ENCODE measurements around the gene KRT81. TPM values are rescaled to one million over a fixed set of nuclear protein-coding genes. Genes with fewer than 3 reads are reported as not detected.
"Not testable (repeated sequence)": the region's sequence is repeated elsewhere in the genome, so short reads cannot be mapped to it uniquely, and the experiment has no call there.

The KRT81 gene
- total RNA-seq, 1 donor from 2014 or later, result not detected

DNA sequence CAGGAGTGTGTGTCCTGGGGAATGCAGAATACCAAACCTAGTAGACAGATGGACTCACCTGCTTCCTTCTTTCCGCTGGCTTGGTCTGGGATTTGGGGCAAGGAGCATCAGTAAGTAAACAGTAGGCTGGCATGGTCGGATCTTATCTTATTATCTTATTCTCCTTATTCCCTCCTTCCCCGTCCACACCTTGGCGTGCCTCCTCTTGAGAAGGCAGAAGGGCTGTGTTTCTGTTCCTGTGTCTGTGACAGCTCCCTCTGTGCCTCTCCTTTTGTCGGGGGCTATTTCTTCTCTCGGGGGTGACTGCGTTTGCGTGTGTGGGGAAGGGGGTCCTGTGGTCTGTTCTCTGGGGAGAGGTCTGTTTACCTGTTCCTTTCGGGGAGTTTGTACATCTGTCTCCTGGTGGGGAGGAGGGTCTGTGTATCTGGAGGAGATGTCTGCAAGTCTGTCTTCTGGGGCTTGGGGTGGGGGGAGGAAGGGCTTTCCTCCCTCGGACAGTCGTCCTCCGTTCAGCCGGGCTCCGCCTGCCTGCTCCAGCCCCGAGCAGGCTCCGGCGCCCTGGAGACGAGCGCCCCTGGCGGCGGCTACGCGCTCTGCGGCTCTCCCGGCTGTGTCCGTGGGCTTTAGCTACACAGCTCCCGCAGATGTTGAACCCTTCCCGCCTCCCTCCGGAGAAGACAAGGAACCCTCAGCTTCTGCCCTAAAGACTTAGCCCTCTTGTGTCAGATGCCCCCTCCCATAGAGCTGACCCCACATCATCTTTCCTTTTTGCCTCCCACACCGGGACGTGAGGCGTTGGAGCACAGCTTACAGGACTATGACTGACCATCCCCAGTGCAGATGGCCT, 12.5 kb downstream of the KRT81 start:
- no peak for FAIRE-seq
- DNase-seq (ENCODE audit: low spot score in 2 of 2), result peak; percentile 70 to 87

GRCh38 chr12:52277486-52278245, 13.7 kb downstream of the KRT81 start:
- FAIRE-seq (no peak), DNase-seq (ENCODE audit: low spot score in 2 of 2) (no peak)

DNA sequence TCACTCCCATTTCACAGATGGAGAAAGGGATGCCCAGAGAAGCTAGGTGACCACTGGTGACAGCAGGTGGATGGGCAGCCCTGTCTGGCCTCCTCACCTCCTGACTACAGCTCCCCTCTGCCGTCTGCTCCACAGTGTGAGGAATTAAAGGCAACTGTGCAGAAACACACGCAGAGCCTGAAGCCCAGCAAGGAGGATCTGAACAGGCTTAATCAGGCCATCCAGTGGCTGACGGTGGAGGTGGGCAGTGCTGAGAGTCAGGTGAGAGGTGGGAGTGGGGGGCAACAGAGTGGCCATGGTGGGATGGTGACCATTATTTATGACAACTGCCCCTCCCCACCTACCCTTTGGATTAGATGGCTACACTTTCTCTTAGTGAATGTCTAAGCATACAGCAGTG, 15.6 kb downstream of the KRT81 start:
- FAIRE-seq, result no peak
- no peak for DNase-seq (ENCODE audit: low spot score in 2 of 2)

- DNase-seq (ENCODE audit: low spot score in 2 of 2), result no peak
These were observed 16.7 kb downstream of the KRT81 start, which contains the start of gene KRT86 for GRCh38 chr12:52274521-52275120. TSS of gene KRT86 (plus strand) at chr12:52274645. CDS start at chr12:52301917, 27,272 bp downstream.

DNA sequence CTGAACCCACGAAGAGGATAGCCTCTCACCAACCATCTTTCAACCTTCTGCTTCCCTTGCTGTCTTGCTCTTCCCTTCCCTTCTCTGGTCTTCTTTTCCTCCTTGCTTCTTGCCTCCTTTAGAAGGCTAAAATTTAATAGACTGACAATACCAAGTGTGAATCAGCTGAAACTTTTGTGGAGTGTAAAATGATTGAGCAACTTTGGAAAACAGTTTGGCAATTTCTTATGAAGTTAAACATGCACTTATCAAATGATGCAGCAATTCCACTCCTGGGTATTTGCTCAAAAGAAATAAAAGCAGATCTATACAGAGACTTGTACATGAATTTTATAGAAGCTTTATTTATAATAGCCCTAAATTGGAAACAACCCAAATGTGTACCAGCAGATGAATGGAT, 20.2 kb downstream of the KRT81 start:
- no peak for DNase-seq (ENCODE audit: low spot score in 2 of 2)
- no peak for FAIRE-seq

More at GRCh38 chr12:52274521-52275120, 16.7 kb downstream of the KRT81 start, which contains the start of gene KRT86:
- no peak for FAIRE-seq

DNA sequence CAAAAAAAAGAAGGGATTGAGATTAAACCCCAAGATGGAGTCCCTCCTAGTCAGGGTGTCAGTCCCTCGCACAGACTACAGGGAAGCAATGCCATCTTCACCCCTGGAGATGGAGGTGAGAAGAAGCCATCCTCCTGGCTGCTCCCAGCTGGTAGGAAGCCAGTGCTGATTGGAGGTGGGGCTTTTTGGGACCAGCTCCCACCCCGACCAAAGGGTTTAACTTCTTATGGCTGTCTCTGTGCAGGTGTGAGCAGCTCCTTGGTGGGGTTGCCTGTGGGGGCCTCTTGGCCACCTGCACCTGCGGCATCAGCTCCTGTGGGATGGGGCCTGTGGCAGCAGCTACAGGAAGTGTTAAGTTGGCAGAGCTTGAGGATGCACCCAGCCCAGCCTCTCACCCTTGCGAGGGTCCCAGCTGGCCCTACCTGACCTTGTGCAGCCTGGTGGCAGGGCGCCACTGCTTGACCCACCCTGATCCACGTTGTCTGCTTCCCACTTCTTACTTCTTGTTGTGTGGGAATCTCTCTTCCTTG, 20.7 kb downstream of the KRT81 start:
- no peak for FAIRE-seq
- DNase-seq (ENCODE audit: low spot score in 2 of 2), result no peak

GRCh38 chr12:52268212-52268611, 23.1 kb downstream of the KRT81 start:
- no peak for FAIRE-seq
- no peak for DNase-seq (ENCODE audit: low spot score in 2 of 2)

DNA sequence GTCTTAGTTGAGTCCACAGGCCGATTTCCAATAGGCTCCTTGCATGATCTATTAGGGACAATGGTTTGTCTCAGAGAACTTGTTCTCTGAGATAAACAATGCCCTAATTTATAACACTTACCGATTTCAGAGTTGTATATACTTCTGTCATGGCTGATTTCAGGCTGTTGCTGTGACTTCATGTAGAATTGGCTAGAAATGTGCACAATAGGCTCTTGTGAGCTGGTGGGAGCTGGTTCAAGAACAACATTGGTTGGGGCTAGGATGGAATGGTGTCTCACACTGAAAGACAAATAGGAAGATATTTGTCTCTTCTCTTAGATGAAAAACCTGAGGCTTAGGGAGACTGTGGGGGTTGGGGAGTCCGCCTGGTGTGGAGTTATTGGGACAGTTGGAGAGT, 23.6 kb downstream of the KRT81 start:
- FAIRE-seq (no peak), DNase-seq (ENCODE audit: low spot score in 2 of 2) (no peak)

- no peak for FAIRE-seq
- no peak for DNase-seq (ENCODE audit: low spot score in 2 of 2)
These were observed 24.1 kb downstream of the KRT81 start for GRCh38 chr12:52267266-52267665.

GRCh38 chr12:52266514-52266913, 24.8 kb downstream of the KRT81 start:
- FAIRE-seq (no peak), DNase-seq (ENCODE audit: low spot score in 2 of 2) (no peak)

DNA sequence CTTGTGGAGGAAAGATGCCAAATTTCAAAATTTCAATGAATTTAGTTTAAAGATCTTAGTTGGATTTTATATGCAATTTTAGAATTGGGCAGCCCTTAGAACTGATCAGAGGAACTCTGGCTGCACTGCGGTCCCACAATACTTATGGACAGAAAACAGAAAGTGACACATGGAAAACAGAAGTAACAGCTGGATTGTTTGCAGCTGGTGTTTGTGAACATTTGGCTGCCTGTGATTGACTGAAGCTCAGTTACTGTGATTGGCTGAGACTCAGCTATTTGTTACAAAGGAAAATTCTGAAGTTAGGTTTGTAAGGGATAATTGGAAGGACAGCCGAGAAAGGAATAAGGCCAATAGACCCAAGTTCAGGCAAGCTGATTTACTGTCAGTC, 26.9 kb downstream of the KRT81 start:
- FAIRE-seq (no peak), DNase-seq (ENCODE audit: low spot score in 2 of 2) (no peak)

DNA sequence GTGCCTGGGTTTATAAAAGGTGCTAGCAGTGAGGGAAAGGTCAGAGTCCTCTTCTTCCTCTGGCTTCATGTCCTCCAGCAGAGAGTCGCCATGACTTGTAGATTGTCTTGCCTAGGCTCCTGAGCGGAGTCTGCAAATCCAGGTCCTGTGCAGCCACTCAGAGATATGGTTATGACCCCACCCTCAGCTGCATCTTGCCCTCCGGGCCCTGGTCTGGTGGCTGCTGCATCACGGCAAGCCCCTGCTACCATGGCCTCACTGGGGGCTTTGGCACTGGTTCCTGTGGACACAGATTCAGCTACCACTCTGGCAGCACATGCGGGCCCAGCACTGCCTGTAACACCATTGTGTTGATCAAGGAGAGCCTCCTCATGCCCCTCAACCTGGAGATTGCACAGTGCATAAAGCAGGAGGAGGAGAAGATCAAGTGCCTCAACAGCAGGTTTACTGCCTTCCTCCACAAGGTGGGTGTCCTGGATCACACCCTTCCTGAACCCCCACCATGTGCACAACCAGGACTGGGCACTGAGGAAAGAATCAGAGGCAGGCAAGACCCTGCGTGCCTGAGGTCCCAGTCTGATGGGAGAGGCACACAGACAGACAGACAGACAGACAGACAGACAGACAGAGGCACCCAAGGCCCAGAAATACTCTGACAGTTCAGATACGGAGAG, 27.4 kb downstream of the KRT81 start:
- no peak for FAIRE-seq
- DNase-seq (ENCODE audit: low spot score in 2 of 2), result no peak

- FAIRE-seq (no peak), DNase-seq (ENCODE audit: low spot score in 2 of 2) (no peak)
These were observed 29.0 kb downstream of the KRT81 start for GRCh38 chr12:52262286-52262685.

DNA sequence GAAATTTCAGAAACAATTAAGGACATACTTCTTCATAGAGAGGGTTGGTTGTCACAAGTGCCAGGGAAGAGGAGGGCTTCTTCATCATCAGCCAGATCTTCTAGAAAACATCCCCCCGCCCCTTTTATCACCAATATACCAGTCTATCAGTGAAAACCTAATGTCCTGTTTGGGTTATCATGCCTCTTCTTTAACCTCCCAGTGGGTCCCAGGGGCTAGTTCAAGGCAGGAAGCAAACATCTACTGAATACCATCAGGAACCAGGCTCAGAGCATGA, 30.2 kb downstream of the KRT81 start:
- no peak for DNase-seq (ENCODE audit: low spot score in 2 of 2)
- no peak for FAIRE-seq

DNA sequence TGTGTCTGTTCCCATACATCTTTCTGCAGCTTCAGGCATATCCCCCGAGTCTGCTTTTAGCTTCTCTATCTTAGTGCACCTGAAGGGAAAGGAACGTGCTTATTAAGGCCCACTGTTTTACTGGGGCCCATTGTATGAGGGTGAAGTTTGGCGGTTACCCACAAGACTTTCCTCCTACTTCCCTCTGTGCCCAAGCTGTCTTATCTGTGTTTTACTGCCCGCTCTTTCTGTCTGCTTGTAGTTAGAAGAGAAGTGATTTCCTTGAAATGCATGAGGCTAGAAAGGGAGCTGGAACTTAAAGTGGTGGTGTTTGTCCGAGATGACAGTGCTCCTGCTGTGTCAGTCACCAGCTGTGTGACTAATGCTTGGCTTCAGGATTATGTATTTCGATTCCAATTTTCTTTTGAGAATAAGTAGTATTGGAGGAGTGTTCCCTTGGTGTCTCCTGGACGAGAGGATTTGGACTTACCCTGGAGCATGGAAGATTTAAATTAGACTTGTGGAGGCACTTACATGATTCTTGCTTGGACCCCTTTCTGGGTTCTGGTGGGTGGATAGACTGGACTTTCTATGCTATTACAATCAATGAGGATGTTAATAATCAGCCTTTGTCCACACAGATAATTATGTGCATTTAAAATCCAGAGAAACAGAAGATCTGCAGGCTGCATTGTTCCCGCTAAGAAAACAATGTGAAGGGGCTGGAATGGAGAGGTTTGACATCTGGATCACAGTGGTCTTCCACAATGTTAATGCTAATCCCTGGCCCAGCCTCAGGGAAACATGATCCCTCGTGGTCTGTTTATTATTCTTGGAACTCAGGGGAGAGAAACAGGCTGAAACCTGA, 30.8 kb downstream of the KRT81 start:
- peak in 1 of 2 donors; percentile 60 for DNase-seq (ENCODE audit: low spot score in 2 of 2)
- no peak for FAIRE-seq

GRCh38 chr12:52259657-52260243, 31.6 kb downstream of the KRT81 start:
- peak in 1 of 2 donors; percentile 12 for DNase-seq (ENCODE audit: low spot score in 2 of 2)
- no peak for FAIRE-seq

- FAIRE-seq (no peak), DNase-seq (ENCODE audit: low spot score in 2 of 2) (no peak)
These were observed 32.9 kb downstream of the KRT81 start for GRCh38 chr12:52258335-52258901.

DNA sequence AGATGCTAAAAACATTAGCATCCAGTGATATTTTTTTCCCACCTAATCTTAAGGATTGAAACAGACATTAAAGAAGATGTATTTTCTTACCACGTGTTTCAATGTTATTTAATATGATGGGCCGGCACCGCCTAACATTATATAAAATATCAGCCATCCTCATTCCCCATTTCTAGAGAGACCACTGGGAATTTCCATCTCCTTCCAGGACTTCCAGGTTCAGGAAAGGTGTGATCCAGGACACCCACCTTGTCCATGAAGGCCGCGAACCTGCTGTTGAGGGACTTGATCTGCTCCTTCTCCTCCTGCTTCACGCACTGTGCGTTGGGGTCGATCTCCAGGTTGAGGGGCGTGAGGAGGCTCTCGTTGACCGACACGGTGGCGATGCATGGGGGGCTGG, 33.4 kb downstream of the KRT81 start:
- not testable (repeated sequence) for DNase-seq (ENCODE audit: low spot score in 2 of 2); FAIRE-seq

DNA sequence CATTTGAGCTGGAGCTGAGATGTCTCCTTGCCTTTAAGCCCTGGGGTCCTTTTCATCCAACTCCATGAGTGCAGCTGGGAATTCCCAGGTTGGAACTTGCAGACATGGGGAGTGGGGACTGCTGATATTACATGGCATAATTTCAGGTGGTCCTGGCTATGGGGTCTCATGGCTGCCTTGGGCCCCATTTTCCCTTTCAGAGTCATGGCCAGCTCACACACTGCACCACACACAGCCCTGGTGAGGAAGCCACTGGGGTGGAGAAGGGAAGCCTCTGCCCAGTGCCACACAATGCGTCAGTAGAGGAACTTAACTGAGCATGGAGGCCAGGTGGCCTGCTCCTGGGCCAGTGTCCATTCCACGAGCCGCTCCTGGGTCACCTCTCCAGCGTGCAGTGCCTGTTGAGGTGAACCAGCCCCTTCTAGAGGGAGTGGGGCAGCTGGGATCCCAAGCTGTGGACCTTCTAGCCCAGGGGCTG, 34.2 kb downstream of the KRT81 start:
- DNase-seq (ENCODE audit: low spot score in 2 of 2) (no peak), FAIRE-seq (no peak)
